HG03520 (cell line): ENCODE measurements around the gene IRAK3.

Experiments
- ATAC-seq: cut with Tn5 transposase; IDR thresholded peaks from one replicate; pipeline ENCODE4 v1.9.1; 2021; ENCODE audit warnings: mild to moderate bottlenecking, moderate library complexity; ENCODE audit not compliant: unreplicated experiment

The IRAK3 gene

DNA sequence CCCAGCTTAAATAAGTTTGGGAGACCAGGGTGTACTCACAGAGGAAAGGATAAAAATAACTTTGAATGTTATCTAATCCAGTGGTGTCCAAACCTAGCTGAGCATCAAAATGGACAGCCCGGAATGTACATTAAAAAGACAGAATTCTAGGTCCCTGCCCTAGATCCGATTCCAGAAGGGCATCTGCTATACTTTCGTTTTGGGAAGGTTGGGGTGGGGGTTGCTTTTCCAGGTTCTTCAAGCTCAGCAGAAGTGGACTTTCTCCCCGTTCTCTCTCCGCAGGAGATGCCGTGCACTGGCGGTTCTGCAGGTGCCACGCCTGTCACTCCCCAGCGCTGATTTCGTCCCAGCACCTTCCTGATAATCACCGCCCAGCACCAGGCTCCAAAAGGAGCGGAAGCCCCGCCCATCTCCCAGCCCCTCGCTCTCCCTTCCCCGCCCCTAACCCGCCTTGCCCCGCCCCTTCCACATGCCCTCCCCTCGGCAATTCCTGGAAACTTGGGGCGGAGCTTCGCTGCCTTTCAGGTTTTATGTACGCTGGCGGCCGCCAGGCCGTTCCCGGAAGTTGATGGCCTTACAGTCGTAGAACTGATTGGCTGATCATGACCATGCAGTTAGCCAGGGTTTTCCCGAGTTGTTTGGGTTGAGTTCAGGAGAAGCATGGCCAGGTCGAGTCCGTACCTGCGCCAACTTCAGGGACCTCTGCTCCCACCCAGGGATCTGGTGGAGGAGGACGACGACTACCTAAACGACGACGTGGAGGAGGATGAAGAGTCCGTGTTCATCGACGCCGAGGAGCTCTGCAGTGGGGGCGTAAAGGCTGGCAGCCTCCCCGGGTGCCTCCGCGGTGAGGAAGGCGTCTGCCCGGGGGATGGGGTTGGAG is 113.2 kb downstream of the IRAK3 start, which contains the start of gene HELB:
TSS of gene HELB (plus strand) at position 550 of the 883 bp plus-strand sequence. CDS start at position 661, 111 bp downstream.
- ATAC-seq = peak; percentile 89

DNA sequence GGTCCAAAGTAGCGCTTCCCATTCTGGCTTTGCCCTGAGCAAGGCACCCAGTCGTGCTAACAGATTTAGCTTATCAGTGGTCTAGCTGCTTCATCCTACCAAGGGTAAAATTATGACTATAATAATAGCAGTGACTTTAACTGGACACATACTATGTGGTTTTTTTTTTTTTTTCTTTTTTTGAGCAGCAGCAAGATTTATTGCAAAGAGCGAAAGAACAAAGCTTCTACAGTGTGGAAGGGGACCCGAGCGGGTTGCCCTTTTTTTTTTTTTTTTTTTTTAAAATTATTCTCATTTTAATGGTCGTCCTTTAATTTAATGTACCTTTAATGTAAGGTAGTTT is 113.8 kb downstream of the IRAK3 start:
- no peak for ATAC-seq

DNA sequence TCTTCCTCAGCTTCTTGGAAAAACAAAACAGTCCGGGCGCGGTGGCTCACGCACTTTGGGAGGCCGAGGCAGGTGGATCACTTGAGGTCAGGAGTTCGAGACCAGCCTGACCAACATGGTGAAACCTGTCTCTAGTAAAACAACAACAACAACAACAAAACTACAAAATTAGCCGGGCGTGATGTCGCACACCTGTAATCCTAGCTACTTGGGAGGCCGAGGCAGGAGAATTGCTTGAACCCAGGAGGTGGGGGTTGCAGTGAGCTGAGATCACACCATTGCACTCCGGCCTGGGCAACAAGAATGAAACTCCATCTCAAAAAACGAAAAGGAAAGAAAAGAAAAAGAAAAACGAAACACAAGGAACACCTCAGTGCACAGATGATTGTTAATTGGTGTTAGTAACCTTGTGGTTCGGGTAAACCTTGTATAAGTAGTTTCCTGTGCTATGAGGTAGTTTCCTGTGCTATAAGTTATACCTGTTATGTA is 114.3 kb downstream of the IRAK3 start:
- ATAC-seq = peak; percentile 42
